Ishikawa (cell line): ENCODE measurements around the gene OR2L8.

Experiments
- EGR1 ChIP-seq: IDR thresholded peaks from 2 replicates; pipeline ENCODE4 v1.6.1; 2012
- EP300 ChIP-seq: IDR thresholded peaks from 2 replicates; pipeline ENCODE4 v1.6.1; 2012; ENCODE audit warnings: borderline replicate concordance
- FOXM1 ChIP-seq: IDR thresholded peaks from 2 replicates; pipeline ENCODE4 v1.6.1; 2012; ENCODE audit warnings: low read depth, borderline replicate concordance
- RAD21 ChIP-seq: IDR thresholded peaks from 2 replicates; pipeline ENCODE4 v1.6.1; 2012; ENCODE audit warnings: low read depth
- TCF12 ChIP-seq: IDR thresholded peaks from 2 replicates; pipeline ENCODE4 v1.6.1; 2012; ENCODE audit warnings: low read depth
- YY1 ChIP-seq: IDR thresholded peaks from 2 replicates; pipeline ENCODE4 v1.6.1; 2012; ENCODE audit warnings: low read depth
- TF ChIP-seq, protein P1 (sequence below): IDR thresholded peaks from 2 replicates; pipeline ENCODE4 v1.6.1; 2012
- TF ChIP-seq, protein P2 (sequence below): IDR thresholded peaks from 2 replicates; pipeline ENCODE4 v1.6.1; 2012
- TF ChIP-seq, protein P3 (sequence below): IDR thresholded peaks from 2 replicates; pipeline ENCODE4 v1.6.1; 2012; ENCODE audit warnings: low read depth, mild to moderate bottlenecking

DNA sequence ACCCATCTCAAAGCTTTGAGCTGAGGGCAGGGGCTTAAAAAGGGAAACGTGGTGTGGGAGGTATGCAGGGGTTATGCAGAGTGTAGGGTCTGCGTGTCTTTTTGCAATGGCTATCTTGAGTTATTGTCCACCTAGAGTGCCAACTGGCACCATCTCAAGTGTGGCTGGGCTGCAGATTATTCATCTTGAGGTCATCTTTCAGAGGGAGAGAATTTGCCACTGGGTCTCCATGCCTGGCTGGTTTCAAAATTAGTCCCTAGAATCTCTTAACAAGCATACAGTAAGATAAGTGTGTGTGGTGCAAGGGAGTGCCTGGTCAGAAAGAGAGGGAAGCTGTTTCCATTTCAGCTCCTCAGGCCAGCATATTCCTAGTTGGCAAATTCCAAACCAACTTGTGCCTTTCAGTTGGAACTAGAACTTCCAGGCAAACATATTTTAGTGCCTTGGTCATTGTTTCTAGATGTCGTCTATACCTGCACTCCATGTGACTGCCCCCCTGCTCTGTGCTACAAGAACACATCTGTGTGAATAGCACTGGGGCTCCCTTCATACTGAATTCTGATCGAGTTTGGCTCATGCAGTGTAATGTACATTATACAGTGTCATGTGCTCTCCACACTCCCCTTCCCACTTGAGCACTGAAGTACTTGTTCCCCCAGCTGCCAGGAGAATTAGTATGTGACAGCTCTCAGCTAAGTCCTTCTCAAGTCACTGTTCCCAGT lies 33.6 kb upstream of the OR2L8 start:
- TF ChIP-seq YY1 (no peak), FOXM1 (no peak), TCF12 (no peak), RAD21 (no peak), EP300 (no peak), EGR1 (no peak)
- TF ChIP-seq, protein P1, sequence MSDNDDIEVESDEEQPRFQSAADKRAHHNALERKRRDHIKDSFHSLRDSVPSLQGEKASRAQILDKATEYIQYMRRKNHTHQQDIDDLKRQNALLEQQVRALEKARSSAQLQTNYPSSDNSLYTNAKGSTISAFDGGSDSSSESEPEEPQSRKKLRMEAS, result no peak
- TF ChIP-seq, protein P2, sequence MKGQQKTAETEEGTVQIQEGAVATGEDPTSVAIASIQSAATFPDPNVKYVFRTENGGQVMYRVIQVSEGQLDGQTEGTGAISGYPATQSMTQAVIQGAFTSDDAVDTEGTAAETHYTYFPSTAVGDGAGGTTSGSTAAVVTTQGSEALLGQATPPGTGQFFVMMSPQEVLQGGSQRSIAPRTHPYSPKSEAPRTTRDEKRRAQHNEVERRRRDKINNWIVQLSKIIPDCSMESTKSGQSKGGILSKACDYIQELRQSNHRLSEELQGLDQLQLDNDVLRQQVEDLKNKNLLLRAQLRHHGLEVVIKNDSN, result no peak
- TF ChIP-seq, protein P3, sequence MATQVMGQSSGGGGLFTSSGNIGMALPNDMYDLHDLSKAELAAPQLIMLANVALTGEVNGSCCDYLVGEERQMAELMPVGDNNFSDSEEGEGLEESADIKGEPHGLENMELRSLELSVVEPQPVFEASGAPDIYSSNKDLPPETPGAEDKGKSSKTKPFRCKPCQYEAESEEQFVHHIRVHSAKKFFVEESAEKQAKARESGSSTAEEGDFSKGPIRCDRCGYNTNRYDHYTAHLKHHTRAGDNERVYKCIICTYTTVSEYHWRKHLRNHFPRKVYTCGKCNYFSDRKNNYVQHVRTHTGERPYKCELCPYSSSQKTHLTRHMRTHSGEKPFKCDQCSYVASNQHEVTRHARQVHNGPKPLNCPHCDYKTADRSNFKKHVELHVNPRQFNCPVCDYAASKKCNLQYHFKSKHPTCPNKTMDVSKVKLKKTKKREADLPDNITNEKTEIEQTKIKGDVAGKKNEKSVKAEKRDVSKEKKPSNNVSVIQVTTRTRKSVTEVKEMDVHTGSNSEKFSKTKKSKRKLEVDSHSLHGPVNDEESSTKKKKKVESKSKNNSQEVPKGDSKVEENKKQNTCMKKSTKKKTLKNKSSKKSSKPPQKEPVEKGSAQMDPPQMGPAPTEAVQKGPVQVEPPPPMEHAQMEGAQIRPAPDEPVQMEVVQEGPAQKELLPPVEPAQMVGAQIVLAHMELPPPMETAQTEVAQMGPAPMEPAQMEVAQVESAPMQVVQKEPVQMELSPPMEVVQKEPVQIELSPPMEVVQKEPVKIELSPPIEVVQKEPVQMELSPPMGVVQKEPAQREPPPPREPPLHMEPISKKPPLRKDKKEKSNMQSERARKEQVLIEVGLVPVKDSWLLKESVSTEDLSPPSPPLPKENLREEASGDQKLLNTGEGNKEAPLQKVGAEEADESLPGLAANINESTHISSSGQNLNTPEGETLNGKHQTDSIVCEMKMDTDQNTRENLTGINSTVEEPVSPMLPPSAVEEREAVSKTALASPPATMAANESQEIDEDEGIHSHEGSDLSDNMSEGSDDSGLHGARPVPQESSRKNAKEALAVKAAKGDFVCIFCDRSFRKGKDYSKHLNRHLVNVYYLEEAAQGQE, result no peak
